Ishikawa (cell line): ENCODE results near the gene TMEM115.

Experiments used
- CEBPB ChIP-seq: IDR thresholded peaks from 2 replicates; pipeline ENCODE4 v1.6.1; 2012
- CREB1 ChIP-seq: IDR thresholded peaks from 2 replicates; pipeline ENCODE4 v1.6.1; 2012; ENCODE audit warnings: low read depth
- EGR1 ChIP-seq: IDR thresholded peaks from 2 replicates; pipeline ENCODE4 v1.6.1; 2012
- EP300 ChIP-seq: IDR thresholded peaks from 2 replicates; pipeline ENCODE4 v1.6.1; 2012; ENCODE audit warnings: borderline replicate concordance
- FOXM1 ChIP-seq: IDR thresholded peaks from 2 replicates; pipeline ENCODE4 v1.6.1; 2012; ENCODE audit warnings: low read depth, borderline replicate concordance
- NFIC ChIP-seq: IDR thresholded peaks from 2 replicates; pipeline ENCODE4 v1.6.1; 2012
- RAD21 ChIP-seq: IDR thresholded peaks from 2 replicates; pipeline ENCODE4 v1.6.1; 2012; ENCODE audit warnings: low read depth
- TAF1 ChIP-seq: IDR thresholded peaks from 2 replicates; pipeline ENCODE4 v1.6.1; 2012; ENCODE audit warnings: low read depth, mild to moderate bottlenecking
- TCF12 ChIP-seq: IDR thresholded peaks from 2 replicates; pipeline ENCODE4 v1.6.1; 2012; ENCODE audit warnings: low read depth
- TEAD4 ChIP-seq: IDR thresholded peaks from 2 replicates; pipeline ENCODE4 v1.6.1; 2012
- YY1 ChIP-seq: IDR thresholded peaks from 2 replicates; pipeline ENCODE4 v1.6.1; 2012; ENCODE audit warnings: low read depth
- ZBTB7A ChIP-seq: IDR thresholded peaks from 2 replicates; pipeline ENCODE4 v1.6.1; 2012; ENCODE audit warnings: low read depth
- TF ChIP-seq, protein P1 (sequence below): IDR thresholded peaks from 2 replicates; pipeline ENCODE4 v1.6.1; 2012
- TF ChIP-seq, protein P2 (sequence below): IDR thresholded peaks from 2 replicates; pipeline ENCODE4 v1.6.1; 2012
- TF ChIP-seq, protein P3 (sequence below): IDR thresholded peaks from 2 replicates; pipeline ENCODE4 v1.6.1; 2012; ENCODE audit warnings: low read depth, mild to moderate bottlenecking

TMEM115 gene

DNA sequence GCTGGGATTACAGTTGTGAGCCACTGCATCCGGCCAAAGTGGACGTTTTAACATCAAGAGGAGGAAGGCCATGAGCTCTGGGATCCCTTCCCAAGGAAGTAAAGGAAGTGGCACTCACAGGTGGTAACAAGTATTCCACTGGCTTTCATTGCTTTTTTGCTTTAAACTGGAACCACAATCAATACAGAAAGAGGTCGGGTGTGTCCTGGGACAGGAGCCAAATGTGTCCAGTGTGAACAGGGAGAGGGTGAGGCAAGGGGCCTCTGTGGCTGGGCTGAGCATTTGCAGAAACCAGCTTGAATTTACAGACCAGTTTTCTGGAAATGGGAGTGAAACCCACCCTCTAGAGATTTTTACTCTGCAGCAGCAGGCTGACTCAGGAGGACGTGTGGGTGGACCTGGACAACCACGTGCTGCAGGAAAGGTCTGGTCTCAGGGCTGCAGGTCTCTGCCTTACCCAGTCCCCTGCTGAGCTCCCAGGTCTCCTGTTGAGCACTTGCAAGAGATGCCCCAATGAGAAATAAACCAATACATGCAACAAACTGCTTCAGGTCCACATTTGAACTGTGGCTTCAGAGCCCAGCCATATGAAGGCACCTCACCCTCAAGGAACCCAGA, 42.8 kb upstream of the TMEM115 start:
- TF ChIP-seq TEAD4 (no peak), FOXM1 (no peak), EP300 (no peak)
- TF ChIP-seq, protein P1, sequence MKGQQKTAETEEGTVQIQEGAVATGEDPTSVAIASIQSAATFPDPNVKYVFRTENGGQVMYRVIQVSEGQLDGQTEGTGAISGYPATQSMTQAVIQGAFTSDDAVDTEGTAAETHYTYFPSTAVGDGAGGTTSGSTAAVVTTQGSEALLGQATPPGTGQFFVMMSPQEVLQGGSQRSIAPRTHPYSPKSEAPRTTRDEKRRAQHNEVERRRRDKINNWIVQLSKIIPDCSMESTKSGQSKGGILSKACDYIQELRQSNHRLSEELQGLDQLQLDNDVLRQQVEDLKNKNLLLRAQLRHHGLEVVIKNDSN: peak; percentile 26; the same call in 1 of the 2 replicates

DNA sequence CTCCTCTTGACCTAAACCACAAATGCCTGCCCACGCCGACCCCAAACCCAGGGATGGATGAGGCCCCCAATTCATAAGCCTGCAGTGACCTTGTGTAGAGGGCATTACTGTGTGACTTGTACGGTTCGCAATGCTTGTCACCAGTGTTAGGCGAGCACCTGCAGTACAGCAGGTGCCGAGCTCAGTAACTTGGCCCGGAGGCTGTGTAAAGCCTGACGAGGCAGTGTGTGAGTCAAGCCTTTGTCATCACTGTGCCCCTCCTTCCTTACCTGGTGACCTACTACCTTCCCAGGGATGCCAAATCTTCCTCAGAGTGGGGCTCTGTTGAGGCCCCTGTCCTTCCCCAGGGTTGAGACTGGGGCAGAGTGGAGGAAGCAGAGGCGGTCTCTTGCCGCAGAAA, 37.2 kb upstream of the TMEM115 start:
- TF ChIP-seq, protein P2, sequence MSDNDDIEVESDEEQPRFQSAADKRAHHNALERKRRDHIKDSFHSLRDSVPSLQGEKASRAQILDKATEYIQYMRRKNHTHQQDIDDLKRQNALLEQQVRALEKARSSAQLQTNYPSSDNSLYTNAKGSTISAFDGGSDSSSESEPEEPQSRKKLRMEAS: no peak
- TF ChIP-seq TCF12 (no peak), RAD21 (no peak), YY1 (no peak), CEBPB (no peak), ZBTB7A (no peak), EGR1 (no peak), NFIC (no peak)
- TF ChIP-seq, protein P3, sequence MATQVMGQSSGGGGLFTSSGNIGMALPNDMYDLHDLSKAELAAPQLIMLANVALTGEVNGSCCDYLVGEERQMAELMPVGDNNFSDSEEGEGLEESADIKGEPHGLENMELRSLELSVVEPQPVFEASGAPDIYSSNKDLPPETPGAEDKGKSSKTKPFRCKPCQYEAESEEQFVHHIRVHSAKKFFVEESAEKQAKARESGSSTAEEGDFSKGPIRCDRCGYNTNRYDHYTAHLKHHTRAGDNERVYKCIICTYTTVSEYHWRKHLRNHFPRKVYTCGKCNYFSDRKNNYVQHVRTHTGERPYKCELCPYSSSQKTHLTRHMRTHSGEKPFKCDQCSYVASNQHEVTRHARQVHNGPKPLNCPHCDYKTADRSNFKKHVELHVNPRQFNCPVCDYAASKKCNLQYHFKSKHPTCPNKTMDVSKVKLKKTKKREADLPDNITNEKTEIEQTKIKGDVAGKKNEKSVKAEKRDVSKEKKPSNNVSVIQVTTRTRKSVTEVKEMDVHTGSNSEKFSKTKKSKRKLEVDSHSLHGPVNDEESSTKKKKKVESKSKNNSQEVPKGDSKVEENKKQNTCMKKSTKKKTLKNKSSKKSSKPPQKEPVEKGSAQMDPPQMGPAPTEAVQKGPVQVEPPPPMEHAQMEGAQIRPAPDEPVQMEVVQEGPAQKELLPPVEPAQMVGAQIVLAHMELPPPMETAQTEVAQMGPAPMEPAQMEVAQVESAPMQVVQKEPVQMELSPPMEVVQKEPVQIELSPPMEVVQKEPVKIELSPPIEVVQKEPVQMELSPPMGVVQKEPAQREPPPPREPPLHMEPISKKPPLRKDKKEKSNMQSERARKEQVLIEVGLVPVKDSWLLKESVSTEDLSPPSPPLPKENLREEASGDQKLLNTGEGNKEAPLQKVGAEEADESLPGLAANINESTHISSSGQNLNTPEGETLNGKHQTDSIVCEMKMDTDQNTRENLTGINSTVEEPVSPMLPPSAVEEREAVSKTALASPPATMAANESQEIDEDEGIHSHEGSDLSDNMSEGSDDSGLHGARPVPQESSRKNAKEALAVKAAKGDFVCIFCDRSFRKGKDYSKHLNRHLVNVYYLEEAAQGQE: no peak
- TF ChIP-seq, protein P1: no peak

DNA sequence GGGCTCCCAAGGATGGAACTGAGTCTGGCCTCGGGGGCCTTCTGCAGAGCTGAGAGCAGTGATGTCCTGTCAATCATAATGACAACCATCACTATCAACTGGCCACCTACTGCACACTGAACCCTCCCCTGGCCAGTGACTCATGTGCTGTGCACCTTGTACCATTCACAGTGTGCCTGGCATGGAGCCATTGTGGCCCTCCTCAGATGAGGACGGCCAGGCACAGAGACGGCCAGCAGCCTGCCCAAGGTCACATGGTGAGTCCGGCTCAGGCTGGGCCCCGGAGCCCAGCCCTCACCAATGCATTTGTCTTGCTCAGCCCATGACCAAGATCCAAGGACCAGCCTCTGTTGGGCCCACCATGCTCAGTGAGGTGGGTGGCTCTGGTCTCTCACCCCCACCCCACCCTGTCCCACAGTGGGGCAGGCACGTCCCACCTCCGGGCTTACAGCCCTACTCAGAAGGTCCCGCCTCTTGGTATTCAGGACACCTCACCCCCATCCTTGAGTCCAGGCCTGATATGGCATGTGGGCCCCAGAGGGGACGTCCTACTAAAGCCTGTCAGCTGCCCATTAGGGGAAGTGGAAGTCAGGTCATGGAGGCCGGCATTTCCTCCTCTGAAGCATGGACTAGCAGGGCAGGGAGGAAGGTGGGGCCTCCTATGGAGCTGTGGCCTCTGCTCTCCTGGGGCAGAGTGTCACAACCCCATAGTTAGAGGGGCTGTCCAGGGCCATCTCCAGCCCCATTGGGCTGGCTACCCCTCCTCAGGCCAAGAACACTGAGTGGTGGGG, 35.9 kb upstream of the TMEM115 start:
- TF ChIP-seq TAF1: no peak
- TF ChIP-seq TCF12: no peak
- TF ChIP-seq CREB1: no peak
- TF ChIP-seq RAD21: no peak
- TF ChIP-seq, protein P3: no peak
- TF ChIP-seq, protein P1: no peak
- no peak for TF ChIP-seq ZBTB7A
- no peak for TF ChIP-seq EGR1

DNA sequence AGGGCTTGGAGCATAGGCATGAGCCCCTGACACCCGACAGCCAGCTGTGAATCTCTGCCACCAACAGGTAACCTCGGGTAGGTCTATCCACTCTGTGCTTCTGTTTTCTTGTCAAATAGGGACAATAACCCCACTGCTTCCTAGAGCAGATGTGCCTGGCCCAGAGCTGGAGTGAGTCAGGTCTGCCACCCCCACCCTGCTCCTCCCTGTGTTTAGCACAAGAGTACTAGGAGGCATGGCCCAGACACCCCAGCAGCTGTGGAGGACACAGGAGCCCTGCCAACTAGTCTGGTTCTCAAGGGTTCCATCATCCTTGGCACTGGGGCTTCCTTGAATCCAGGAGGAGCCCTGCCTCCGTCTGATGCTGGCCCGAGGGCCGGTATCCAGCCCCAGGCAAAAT, 33.7 kb upstream of the TMEM115 start:
- TF ChIP-seq, protein P3: no peak
- TF ChIP-seq YY1 (no peak), CREB1 (no peak)

DNA sequence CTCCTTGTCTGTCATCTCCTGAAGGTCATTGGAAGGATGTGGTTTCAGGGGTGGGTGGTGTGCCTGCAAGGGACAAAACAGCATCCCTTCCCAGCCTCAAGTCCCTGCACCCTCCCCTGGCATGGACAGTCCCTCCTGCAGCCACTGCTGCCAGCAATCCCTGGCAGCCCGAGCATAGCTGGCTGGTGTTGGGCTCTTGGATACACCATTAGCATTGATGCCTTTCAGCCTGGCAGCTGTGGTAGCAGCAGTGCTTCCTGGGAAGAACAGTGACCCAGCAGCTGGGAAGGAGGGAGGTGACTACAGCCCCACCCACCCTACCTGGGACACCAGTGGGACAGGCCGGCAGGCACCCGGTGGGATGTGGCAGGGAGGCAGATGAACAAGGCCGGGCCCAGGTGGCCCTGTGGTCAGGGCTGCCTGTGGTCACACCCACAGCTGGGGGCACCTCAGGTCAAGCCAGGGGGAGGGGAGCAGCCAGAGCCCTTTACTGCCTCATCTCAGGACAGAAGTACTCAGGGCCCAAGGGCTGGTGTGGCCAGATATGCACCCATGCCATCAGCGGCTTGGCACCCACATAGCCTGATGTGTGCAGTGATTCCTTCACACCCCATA, 32.9 kb upstream of the TMEM115 start:
- TF ChIP-seq TCF12: no peak
- TF ChIP-seq TEAD4: no peak
- TF ChIP-seq, protein P1: no peak
- TF ChIP-seq, protein P3: no peak
- TF ChIP-seq EP300: no peak
- no peak for TF ChIP-seq YY1
- TF ChIP-seq NFIC: no peak
- no peak for TF ChIP-seq ZBTB7A
- TF ChIP-seq TAF1: no peak
- TF ChIP-seq, protein P2: no peak
- TF ChIP-seq FOXM1: no peak
- no peak for TF ChIP-seq CREB1
- no peak for TF ChIP-seq RAD21
